Fibroblast of villous mesenchyme (primary cell): Measurements from ENCODE around the gene SALL4. TPM values are rescaled to one million over a fixed set of nuclear protein-coding genes. Genes with fewer than 3 reads are reported as not detected.
"Not testable (repeated sequence)": the region's sequence is repeated elsewhere in the genome, so short reads cannot be mapped to it uniquely, and the experiment has no call there.

Source experiments
- DNase-seq: peaks from one replicate; pipeline ENCODE4 v3.0.0-alpha.2; 2010; ENCODE audit warnings: low read depth
- H3K4me3 ChIP-seq: 2 replicates; pipeline ENCODE4 v1.5.1; 2011; ENCODE audit warnings: low read depth, mild to moderate bottlenecking, low read length
- CTCF ChIP-seq: IDR thresholded peaks from 2 replicates; pipeline ENCODE4 v1.5.1; 2012; ENCODE audit warnings: low read depth, mild to moderate bottlenecking, low read length; ENCODE audit not compliant: insufficient read depth
- total RNA-seq: library from RNA; depleted of rRNA; stranded (reverse); fragments of >200 nt; gene quantifications from 2 replicates; pipeline ENCODE4 v1.2.3, GENCODE V29; 2012

SALL4 gene
- total RNA-seq, 1 donor: 0.43 TPM

DNA sequence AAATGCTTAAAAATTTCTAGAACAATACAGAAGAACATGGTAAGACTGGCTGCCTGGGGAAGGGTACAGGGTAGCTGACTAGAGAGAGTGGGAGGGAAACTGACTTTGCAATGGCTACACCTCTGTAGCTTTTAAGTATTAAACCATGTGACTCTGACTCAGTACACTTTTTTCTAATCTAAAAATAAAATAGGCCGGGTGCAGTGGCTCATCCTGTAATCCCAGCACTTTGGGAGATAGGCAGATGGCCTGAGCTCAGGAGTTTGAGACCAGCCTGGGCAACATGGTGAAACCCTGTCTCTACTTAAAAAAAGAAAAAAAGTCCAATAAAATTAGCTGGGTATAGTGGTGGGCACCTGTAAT, 52.7 kb downstream of the SALL4 start:
- no peak overlapping the region for H3K4me3 ChIP-seq
- no peak for TF ChIP-seq CTCF
- DNase-seq: peak; percentile 45

DNA sequence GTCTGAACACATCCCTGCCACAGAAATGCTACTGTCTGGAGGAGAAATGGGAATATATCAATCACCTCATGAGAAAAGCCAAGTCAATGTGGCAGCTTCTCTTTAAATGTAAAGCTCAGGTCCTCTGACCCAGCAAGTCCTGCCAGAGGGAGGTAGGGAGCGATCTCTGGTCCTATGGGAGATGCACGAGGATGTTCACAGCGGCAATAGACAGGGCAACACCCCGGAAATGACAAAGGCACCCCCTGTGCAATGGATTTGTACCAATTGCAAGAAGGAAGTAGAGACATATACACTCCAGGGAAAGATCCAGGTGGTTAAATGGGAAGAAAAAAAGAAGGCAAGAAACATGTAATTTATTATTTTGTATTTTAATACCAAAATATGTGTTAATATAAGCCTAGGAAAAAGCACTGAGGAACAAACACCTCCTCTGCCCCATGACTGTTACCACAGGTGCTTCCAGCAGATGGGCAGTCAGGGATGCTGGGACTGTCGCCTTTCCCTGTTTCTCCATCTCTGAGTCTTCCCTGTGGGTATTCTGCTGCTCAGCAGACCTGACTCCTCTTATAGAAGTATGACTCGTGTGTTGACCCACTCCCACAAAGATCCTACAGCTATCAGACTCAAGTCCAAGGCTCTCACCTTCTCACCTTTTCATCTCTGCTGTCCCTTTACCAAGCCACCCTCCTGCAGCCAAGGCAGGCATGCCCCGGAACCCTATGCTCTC, 55.0 kb downstream of the SALL4 start:
- no peak overlapping the region for H3K4me3 ChIP-seq
- no peak for TF ChIP-seq CTCF

GRCh38 chr20:51745804-51746203, 56.5 kb downstream of the SALL4 start:
- H3K4me3 ChIP-seq: no peak overlapping the region
- no peak for DNase-seq
- no peak for TF ChIP-seq CTCF

More for the DNA sequence above, 55.0 kb downstream of the SALL4 start:
- no peak for DNase-seq

DNA sequence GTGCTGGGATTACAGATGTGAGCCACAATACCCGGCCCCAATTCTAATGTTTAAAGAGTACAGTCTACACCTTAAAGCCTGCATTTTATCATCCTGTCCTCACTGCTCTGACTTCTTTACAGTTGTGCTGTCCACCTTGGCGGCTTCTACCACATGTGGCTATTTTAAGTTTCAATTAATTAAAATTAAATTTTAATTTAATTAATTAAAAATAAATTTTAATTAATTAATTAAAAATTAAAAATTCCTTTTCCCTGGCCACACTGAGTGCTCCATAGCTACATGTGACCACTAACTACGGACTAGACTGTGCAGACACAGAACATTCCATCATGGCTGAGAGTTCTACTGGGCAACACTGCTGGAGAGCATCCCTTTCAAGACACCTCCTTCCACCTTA, 61.5 kb downstream of the SALL4 start:
- no peak for TF ChIP-seq CTCF
- H3K4me3 ChIP-seq: no peak overlapping the region
- DNase-seq: no peak

DNA sequence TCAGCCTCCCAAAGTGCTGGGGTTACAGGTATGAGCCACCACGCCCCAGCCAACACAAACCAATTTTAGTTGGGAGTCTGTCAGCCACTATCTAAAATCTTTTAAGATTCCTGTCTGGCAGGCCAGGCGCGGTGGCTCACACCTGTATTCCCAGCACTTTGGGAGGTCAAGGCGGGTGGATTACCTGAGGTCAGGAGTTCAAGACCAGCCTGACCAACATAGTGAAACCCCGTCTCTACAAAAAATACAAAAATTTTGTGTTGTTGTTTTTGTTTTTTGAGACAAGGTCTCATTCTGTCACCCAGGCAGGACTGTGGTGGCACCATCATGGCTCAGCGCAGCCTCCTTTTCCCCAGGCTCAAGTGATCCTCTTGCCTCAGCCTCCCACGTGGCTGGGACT, 62.0 kb downstream of the SALL4 start:
- not testable (repeated sequence) for H3K4me3 ChIP-seq, DNase-seq

GRCh38 chr20:51739722-51740249, 62.5 kb downstream of the SALL4 start:
- H3K4me3 ChIP-seq: no peak overlapping the region
- no peak for DNase-seq
- no peak for TF ChIP-seq CTCF

DNA sequence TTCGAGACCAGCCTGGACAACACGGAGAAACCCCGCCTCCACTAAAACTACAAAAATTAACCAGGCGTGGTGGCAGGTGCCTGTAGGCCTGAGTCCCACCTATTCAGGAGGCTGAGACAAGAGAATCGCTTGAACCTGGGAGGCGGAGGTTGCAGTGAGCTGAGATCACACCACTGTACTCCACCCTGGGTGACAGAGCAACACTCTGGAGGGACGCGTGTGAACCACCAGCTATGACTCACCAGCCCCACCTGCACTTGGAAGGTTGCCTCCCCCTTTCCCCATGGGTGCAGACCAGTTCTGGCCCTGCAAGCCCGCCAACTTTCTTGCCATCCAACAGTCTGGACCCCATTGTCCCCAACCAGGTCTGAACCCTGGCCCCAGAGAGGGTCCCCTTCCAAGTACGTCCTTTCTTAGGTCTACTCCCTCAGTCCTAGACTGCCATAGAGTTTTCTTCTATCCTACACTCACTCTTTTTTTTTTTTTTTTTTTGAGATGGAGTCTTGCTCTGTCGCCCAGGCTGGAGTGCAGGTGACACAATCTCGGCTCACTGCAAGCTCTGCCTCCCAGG, 63.4 kb downstream of the SALL4 start:
- no peak overlapping the region for H3K4me3 ChIP-seq
- DNase-seq: no peak
- TF ChIP-seq CTCF: no peak

DNA sequence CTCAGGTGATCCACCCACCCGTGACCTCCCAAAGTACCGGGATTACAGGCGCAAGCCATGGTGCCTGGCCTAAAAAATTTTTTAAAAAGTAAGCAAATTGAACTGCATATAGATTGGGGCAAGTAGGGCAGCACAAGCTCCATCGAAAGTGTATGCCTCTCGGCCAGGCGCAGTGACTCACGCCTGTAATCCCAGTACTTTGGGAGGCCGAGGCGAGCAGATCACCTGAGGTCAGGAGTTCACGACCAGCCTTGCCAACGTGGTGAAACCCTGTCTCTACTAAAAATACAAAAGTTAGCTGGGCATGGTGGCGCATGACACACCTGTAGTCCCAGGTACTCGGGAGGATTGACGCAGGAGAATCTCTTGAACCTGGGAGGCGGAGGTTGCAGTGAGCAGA, 64.1 kb downstream of the SALL4 start:
- not testable (repeated sequence) for H3K4me3 ChIP-seq, DNase-seq
